Gastrocnemius medialis (tissue), 4 donors: ENCODE data around the gene OLAH.

Experiments
- CTCF ChIP-seq, 5 experiments: fragments of 450-650 bp in 3 of 5; fragments of 200-600 bp in 2 of 5; sonication (generic) in 2 of 5; IDR thresholded peaks in 4 of 5; conservative IDR thresholded peaks in 1 of 5; 1 replicate in 4 of 5; 2 replicates in 1 of 5; pipeline ENCODE4 v1.5.1; 2016 to 2019; ENCODE audit warnings: antibody characterized with exemption in 5 of 5, mild to moderate bottlenecking in 3 of 5, moderate library complexity in 3 of 5
- POLR2A ChIP-seq, 2 donors: fragments of 450-650 bp; IDR thresholded peaks; one replicate each; pipeline ENCODE4 v1.6.1; 2017; ENCODE audit warnings: antibody characterized with exemption in 2 of 2, mild to moderate bottlenecking in 2 of 2, moderate library complexity in 2 of 2

DNA sequence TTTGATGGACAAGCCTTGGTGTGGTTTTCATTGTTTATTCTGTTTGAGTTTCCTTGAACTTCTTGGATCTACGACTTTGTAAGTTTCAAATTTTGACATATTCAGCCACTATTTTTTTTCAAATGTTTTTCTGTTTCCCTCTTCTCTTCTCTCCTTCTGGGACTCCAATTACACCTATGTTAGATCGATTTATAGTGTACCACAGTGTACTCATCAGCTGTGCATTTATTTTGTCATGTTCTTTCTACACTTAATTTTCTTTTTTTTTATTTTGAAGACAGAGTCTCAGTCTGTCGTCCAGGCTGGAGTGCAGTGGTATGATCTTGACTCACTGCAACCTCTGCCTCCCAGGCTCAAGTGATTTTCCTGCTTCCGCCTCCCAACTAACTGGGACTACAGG, 16.2 kb downstream of the OLAH start:
- TF ChIP-seq CTCF (IDR thresholded peaks at IDR 0.05 in 4 of 5, conservative IDR thresholded peaks at IDR 0.05 in 1 of 5), result no peak
- no peak for TF ChIP-seq POLR2A (IDR thresholded peaks at IDR 0.05)
